ENCODE data around the gene SLC50A1. TPM values are rescaled to one million over a fixed set of nuclear protein-coding genes. Genes with fewer than 3 reads are reported as not detected.

The SLC50A1 gene
- total and polyA plus RNA-seq, 9 of the 15 experiments (the other 6 are each of a cell fraction or from before 2014, with no cell fraction given), result 46.5 to 132 (median 91.9) TPM

DNA sequence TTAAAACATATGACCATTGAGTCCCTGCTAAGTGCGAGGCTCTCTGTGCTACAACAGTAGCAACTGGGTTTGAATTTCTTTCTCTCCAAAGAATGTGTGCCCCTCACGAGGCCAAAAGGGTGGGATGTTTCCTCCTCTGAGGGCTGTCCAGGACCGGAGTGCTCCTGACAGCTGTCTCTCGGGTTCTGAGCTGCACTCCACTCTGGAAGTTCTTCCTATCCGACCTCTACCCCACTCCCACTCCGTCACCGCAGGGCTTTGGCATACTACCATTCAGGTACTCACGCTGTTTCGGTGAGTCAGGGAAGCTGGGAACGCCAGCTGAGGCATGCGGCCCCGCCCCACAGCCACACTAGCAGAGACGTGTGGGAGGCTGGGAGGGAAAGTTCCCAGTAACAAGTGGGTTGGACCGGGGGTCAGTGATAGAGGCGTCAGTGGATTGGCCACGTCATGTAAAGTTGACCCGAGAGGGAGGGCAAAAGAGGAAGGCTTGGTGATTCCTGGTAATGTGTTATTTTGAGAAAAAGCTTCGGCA, 705 bp upstream of the SLC50A1 start (continued):
- TF ChIP-seq ZBTB7A (IDR thresholded peaks at IDR 0.05; ENCODE audit: borderline replicate concordance, control insufficient read depth, low read depth, low read length), result no peak; the same call in 1 of the 2 replicates
- TF ChIP-seq, protein P1, sequence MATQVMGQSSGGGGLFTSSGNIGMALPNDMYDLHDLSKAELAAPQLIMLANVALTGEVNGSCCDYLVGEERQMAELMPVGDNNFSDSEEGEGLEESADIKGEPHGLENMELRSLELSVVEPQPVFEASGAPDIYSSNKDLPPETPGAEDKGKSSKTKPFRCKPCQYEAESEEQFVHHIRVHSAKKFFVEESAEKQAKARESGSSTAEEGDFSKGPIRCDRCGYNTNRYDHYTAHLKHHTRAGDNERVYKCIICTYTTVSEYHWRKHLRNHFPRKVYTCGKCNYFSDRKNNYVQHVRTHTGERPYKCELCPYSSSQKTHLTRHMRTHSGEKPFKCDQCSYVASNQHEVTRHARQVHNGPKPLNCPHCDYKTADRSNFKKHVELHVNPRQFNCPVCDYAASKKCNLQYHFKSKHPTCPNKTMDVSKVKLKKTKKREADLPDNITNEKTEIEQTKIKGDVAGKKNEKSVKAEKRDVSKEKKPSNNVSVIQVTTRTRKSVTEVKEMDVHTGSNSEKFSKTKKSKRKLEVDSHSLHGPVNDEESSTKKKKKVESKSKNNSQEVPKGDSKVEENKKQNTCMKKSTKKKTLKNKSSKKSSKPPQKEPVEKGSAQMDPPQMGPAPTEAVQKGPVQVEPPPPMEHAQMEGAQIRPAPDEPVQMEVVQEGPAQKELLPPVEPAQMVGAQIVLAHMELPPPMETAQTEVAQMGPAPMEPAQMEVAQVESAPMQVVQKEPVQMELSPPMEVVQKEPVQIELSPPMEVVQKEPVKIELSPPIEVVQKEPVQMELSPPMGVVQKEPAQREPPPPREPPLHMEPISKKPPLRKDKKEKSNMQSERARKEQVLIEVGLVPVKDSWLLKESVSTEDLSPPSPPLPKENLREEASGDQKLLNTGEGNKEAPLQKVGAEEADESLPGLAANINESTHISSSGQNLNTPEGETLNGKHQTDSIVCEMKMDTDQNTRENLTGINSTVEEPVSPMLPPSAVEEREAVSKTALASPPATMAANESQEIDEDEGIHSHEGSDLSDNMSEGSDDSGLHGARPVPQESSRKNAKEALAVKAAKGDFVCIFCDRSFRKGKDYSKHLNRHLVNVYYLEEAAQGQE (IDR thresholded peaks at IDR 0.05; ENCODE audit: borderline replicate concordance), result no peak
- TF ChIP-seq, protein P1 (CRISPR knock-in tag; IDR thresholded peaks at IDR 0.05; ENCODE audit: low read depth), result no peak
- TF ChIP-seq MEIS2 (IDR thresholded peaks at IDR 0.05; ENCODE audit: partially characterized antibody), result peak; percentile 16
- 0 out of 2 replicates have a peak, but pooled peaks have one; percentile 33 for TF ChIP-seq ZBTB17 (CRISPR knock-in tag; IDR thresholded peaks at IDR 0.05)
- 0 out of 2 replicates have a peak, but pooled peaks have one; percentile 13 for TF ChIP-seq GTF2E2 (tag; IDR thresholded peaks at IDR 0.05)
- TF ChIP-seq MYC (IDR thresholded peaks at IDR 0.05; ENCODE audit: low read depth, low read length), result peak; percentile 69
- no peak for TF ChIP-seq MYC (CRISPR knock-in tag; IDR thresholded peaks at IDR 0.05; ENCODE audit: borderline replicate concordance, low read depth)
- TF ChIP-seq ZC3H4 (CRISPR knock-in tag; IDR thresholded peaks at IDR 0.05; ENCODE audit: borderline replicate concordance), result no peak
- no peak for TF ChIP-seq CUX1 (CRISPR knock-in tag; IDR thresholded peaks at IDR 0.05)
- TF ChIP-seq SPI1 (IDR thresholded peaks at IDR 0.05; ENCODE audit: borderline replicate concordance, low read depth, low read length), result peak; percentile 92
- TF ChIP-seq L3MBTL2 (IDR thresholded peaks at IDR 0.05), result no peak; the same call in 1 of the 2 replicates
- TF ChIP-seq CBX3 (IDR thresholded peaks at IDR 0.05; ENCODE audit: borderline replicate concordance in 1 of 2, low read length in 2 of 2), result no peak; a peak in 1 of 3 replicates
- no peak; the same call in 1 of the 2 replicates for TF ChIP-seq ZNF143 (CRISPR knock-in tag; IDR thresholded peaks at IDR 0.05)
- no peak for TF ChIP-seq BRD4 (IDR thresholded peaks at IDR 0.05)
- TF ChIP-seq ERF (CRISPR knock-in tag; IDR thresholded peaks at IDR 0.05), result no peak
- TF ChIP-seq SMARCA4 (IDR thresholded peaks at IDR 0.05), result peak; percentile 62; the same call in 1 of the 2 replicates

All from K562 (cell line).